GM23338 (cell line): ENCODE results near the gene MEIOB. TPM values are rescaled to one million over a fixed set of nuclear protein-coding genes. Genes with fewer than 3 reads are reported as not detected.

ENCODE experiments used
- CREB1 ChIP-seq: fragments of 250-450 bp; sonication (Bioruptor Pico); IDR thresholded peaks from 2 replicates; pipeline ENCODE4 v1.5.0; 2020; ENCODE audit warnings: low read depth, mild to moderate bottlenecking, moderate library complexity
- EZH2 ChIP-seq: fragments of 200-600 bp; sonication (generic); IDR thresholded peaks from one replicate; pipeline ENCODE4 v1.8.0; 2017; ENCODE audit warnings: antibody characterized with exemption, mild to moderate bottlenecking, low read depth; ENCODE audit not compliant: unreplicated experiment
- NANOG ChIP-seq: IDR thresholded peaks from 2 replicates; pipeline ENCODE4 v1.6.1; 2016; ENCODE audit warnings: antibody characterized with exemption, borderline replicate concordance
- POLR2AphosphoS5 ChIP-seq: IDR thresholded peaks from 2 replicates; pipeline ENCODE4 v1.6.1; 2016; ENCODE audit warnings: antibody characterized with exemption, low read depth
- STAT1 ChIP-seq: IDR thresholded peaks from one replicate; pipeline ENCODE4 v1.6.1; 2016; ENCODE audit warnings: antibody characterized with exemption; ENCODE audit not compliant: unreplicated experiment
- ZNF114 ChIP-seq: fragments of 250-450 bp; sonication (Bioruptor Pico); IDR thresholded peaks from 2 replicates; pipeline ENCODE4 v1.5.0; 2020; ENCODE audit warnings: mild to moderate bottlenecking, moderate library complexity
- ZNF331 ChIP-seq: fragments of 250-450 bp; sonication (Bioruptor Pico); IDR thresholded peaks from 2 replicates; pipeline ENCODE4 v1.5.0; 2020; ENCODE audit warnings: low read depth, mild to moderate bottlenecking, moderate library complexity
- polyA plus RNA-seq: library from polyadenylated mRNA; unstranded; fragments of >200 nt; fragmentation: Nextera tagmentation; extraction: Ambion mirVana; gene quantifications from 2 replicates; pipeline ENCODE4 v1.2.1, GENCODE V29; 2016
- total RNA-seq: library from RNA; depleted of rRNA; stranded (reverse); fragments of >200 nt; shearing (Covaris generic); gene quantifications from 2 replicates; pipeline ENCODE4 v1.2.3, GENCODE V29; 2014
- TF ChIP-seq, protein P1 (sequence below): fragments of 250-450 bp; sonication (Bioruptor Pico); IDR thresholded peaks from 2 replicates; pipeline ENCODE4 v1.5.0; 2020; ENCODE audit warnings: mild to moderate bottlenecking, moderate library complexity
- TF ChIP-seq, protein P2 (sequence below): IDR thresholded peaks from 2 replicates; pipeline ENCODE4 v1.6.1; 2016; ENCODE audit warnings: antibody characterized with exemption
- TF ChIP-seq, protein P3 (sequence below), 2 experiments: fragments of 200-600 bp in 1 of 2; sonication (generic) in 1 of 2; conservative IDR thresholded peaks; 2 replicates each; pipeline versions ENCODE4 v1.5.1 to v1.6.1; 2016 to 2017; ENCODE audit warnings: antibody characterized with exemption in 2 of 2, low read depth in 2 of 2, mild to moderate bottlenecking in 2 of 2, moderate library complexity in 1 of 2

Gene MEIOB
- total and polyA plus RNA-seq, 2 experiments from 2014 or later: 7.3 to 8.7 TPM

DNA sequence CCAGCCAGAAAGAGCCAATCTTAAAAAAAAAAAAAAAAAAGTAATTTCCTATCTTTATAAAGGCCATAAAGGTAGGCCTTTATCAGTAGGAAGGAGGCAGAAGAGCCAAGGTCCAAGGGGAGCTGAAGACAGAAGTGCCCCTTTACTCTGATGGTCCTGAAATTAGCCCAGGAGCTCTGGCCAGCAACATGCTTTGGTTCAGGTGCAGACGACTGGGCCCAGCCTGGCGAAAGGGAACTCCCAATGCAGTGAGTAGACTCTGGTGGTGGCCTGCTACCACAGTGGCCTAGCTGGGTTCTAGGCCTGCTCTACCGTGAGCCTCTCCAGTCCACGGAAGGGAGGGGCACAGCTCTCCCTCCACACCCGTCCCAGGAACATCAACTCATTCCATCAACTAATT is 23.1 kb upstream of the MEIOB start (continued):
- TF ChIP-seq, protein P1, sequence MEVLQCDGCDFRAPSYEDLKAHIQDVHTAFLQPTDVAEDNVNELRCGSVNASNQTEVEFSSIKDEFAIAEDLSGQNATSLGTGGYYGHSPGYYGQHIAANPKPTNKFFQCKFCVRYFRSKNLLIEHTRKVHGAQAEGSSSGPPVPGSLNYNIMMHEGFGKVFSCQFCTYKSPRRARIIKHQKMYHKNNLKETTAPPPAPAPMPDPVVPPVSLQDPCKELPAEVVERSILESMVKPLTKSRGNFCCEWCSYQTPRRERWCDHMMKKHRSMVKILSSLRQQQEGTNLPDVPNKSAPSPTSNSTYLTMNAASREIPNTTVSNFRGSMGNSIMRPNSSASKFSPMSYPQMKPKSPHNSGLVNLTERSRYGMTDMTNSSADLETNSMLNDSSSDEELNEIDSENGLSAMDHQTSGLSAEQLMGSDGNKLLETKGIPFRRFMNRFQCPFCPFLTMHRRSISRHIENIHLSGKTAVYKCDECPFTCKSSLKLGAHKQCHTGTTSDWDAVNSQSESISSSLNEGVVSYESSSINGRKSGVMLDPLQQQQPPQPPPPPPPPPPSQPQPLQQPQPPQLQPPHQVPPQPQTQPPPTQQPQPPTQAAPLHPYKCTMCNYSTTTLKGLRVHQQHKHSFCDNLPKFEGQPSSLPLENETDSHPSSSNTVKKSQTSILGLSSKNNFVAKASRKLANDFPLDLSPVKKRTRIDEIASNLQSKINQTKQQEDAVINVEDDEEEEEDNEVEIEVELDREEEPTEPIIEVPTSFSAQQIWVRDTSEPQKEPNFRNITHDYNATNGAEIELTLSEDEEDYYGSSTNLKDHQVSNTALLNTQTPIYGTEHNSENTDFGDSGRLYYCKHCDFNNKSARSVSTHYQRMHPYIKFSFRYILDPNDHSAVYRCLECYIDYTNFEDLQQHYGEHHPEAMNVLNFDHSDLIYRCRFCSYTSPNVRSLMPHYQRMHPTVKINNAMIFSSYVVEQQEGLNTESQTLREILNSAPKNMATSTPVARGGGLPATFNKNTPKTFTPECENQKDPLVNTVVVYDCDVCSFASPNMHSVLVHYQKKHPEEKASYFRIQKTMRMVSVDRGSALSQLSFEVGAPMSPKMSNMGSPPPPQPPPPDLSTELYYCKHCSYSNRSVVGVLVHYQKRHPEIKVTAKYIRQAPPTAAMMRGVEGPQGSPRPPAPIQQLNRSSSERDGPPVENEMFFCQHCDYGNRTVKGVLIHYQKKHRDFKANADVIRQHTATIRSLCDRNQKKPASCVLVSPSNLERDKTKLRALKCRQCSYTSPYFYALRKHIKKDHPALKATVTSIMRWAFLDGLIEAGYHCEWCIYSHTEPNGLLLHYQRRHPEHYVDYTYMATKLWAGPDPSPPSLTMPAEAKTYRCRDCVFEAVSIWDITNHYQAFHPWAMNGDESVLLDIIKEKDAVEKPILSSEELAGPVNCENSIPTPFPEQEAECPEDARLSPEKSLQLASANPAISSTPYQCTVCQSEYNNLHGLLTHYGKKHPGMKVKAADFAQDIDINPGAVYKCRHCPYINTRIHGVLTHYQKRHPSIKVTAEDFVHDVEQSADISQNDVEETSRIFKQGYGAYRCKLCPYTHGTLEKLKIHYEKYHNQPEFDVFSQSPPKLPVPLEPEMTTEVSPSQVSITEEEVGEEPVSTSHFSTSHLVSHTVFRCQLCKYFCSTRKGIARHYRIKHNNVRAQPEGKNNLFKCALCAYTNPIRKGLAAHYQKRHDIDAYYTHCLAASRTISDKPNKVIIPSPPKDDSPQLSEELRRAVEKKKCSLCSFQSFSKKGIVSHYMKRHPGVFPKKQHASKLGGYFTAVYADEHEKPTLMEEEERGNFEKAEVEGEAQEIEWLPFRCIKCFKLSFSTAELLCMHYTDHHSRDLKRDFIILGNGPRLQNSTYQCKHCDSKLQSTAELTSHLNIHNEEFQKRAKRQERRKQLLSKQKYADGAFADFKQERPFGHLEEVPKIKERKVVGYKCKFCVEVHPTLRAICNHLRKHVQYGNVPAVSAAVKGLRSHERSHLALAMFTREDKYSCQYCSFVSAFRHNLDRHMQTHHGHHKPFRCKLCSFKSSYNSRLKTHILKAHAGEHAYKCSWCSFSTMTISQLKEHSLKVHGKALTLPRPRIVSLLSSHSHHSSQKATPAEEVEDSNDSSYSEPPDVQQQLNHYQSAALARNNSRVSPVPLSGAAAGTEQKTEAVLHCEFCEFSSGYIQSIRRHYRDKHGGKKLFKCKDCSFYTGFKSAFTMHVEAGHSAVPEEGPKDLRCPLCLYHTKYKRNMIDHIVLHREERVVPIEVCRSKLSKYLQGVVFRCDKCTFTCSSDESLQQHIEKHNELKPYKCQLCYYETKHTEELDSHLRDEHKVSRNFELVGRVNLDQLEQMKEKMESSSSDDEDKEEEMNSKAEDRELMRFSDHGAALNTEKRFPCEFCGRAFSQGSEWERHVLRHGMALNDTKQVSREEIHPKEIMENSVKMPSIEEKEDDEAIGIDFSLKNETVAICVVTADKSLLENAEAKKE (CRISPR knock-in tag): no peak
- TF ChIP-seq EZH2 (no peak), ZNF114 (CRISPR knock-in tag) (no peak), POLR2AphosphoS5 (no peak), CREB1 (CRISPR knock-in tag) (no peak), ZNF331 (CRISPR knock-in tag) (no peak), NANOG (no peak), STAT1 (no peak)
- TF ChIP-seq, protein P2, sequence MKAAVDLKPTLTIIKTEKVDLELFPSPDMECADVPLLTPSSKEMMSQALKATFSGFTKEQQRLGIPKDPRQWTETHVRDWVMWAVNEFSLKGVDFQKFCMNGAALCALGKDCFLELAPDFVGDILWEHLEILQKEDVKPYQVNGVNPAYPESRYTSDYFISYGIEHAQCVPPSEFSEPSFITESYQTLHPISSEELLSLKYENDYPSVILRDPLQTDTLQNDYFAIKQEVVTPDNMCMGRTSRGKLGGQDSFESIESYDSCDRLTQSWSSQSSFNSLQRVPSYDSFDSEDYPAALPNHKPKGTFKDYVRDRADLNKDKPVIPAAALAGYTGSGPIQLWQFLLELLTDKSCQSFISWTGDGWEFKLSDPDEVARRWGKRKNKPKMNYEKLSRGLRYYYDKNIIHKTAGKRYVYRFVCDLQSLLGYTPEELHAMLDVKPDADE: no peak
- TF ChIP-seq, protein P3, sequence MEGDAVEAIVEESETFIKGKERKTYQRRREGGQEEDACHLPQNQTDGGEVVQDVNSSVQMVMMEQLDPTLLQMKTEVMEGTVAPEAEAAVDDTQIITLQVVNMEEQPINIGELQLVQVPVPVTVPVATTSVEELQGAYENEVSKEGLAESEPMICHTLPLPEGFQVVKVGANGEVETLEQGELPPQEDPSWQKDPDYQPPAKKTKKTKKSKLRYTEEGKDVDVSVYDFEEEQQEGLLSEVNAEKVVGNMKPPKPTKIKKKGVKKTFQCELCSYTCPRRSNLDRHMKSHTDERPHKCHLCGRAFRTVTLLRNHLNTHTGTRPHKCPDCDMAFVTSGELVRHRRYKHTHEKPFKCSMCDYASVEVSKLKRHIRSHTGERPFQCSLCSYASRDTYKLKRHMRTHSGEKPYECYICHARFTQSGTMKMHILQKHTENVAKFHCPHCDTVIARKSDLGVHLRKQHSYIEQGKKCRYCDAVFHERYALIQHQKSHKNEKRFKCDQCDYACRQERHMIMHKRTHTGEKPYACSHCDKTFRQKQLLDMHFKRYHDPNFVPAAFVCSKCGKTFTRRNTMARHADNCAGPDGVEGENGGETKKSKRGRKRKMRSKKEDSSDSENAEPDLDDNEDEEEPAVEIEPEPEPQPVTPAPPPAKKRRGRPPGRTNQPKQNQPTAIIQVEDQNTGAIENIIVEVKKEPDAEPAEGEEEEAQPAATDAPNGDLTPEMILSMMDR (conservative IDR thresholded peaks at IDR 0.05; ENCODE audit: low read depth in 2 of 2): no peak
